Measurements from ENCODE around the gene TCEANC2.

Gene TCEANC2

DNA sequence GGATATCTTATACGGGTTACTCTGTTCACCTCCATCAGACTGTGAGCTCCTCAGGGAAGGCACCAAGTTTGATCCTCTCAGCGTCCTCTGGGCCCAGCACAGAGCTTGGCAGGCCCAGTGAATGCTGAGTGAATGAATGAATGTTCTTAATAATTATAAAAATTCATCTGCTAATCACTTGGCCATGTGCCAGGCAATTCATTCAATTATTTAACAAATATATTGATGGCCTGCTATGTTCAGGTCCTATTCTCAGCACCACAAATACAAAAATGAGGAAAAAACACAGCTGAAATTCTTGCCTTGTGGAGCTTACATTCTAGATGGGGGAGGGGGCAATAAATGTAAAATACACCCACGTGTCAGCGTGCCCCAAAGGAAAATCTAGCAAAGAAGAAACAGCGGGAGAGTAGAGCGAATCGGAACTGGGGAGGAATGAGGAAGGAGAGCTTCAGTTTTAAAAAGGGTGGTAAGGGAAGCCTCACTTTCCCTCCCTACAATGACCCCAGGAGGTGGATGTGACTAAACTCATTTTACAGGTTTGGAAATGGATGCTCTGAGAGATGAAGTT lies 83.6 kb downstream of the TCEANC2 start:
- no peak for DNase-seq

DNA sequence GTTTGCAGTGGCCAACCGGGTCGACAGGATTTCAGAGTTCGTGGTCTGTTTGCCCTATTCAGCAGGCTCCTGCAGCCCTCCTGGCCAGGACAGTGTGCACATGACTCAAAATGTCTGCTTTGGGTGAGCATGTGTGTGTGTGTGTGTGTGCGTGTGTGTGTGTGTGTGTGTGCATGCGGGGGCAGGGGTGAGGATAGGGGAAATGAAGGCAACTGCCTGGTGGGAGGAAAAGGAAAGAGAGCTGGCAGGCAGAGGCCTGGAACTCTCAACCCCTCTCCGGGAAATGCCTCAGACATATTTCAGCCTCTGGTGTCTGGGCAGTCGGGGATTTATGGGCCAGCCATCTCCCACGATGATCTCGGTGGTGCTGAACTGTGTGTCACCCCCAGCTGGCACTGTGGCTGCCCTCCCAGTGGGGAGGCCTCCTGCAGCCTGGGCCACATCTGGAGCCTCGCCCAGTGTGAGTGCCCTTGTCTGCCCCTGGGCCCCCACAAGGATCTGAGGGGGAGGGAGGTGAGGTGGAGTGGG lies 84.2 kb downstream of the TCEANC2 start:
- peak; percentile 9 to 30 (median 26) for DNase-seq

DNA sequence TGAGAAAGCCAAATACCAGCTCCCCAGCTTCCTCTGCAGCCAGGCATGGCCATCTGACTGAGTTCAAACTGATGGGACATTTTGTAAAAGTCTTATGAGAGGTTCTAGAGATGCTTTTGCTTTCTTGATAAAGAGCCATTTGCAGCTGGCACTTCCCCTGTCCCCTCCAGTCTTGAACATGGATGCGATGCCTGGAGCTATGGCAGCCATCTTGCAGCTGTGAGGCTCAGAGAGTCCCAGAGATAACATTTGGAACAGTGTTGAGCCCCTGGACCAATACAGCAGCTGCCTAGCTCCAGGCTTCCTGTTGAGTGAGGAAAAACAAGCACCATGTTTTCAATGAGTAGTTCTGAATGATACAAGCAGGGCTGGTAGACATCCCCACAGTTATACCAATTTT lies 85.6 kb downstream of the TCEANC2 start:
- DNase-seq, result no peak

DNA sequence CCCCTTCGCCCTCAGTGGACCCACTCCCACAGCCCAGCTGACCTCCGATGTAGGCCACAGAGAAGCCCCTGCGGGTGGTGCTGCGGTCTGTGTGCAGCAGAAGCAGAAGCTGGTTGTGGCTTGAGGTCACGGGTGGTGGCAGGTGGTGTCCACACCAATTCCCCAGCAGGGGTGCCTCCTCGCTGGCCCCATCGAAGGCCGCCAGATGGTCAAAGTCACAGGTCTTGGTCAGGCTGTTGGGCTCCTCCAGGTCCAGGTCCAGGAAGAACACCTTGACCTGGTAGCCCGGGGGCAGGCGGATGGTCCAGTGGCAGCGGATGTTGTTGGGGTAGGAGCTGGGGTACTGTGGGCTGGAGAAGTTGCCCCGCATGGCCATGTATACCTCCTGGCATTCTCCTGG lies 86.3 kb downstream of the TCEANC2 start:
- DNase-seq, result no peak

DNA sequence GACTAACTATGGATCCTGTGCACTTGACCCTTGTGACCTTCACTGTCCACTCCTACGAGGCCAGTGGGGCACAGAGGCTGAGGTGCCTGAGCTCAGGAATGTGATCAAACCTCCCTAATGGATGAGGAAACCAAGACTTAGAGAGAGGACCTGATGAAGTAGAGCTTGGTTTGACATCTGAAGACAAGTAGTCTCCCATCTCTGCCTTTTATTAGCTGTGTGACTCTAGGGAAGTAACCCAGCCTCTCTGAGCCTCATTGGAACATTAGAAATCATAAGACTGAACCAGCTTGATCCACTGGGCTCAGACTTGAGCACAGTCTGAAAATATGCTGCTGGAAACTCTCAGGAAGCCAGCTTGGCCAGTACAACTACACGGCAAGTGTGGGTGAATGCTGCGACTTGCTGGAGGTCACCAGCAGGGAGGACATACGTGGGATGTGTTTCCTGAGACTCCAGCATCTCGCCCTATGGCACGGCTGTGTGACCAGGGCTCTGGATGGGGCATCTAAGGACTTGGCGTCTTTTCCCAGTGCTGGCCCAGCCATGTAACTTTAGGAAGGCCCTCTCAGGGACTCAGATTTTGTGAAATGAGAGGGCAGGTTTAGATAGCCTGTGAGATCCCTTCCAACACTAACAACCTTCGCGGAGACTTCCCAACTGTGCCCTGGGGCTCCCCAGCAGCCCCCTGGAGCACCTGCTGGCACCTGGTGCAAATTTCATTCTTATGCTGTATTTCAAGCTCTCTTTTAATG lies 88.9 kb downstream of the TCEANC2 start:
- no peak for DNase-seq

DNA sequence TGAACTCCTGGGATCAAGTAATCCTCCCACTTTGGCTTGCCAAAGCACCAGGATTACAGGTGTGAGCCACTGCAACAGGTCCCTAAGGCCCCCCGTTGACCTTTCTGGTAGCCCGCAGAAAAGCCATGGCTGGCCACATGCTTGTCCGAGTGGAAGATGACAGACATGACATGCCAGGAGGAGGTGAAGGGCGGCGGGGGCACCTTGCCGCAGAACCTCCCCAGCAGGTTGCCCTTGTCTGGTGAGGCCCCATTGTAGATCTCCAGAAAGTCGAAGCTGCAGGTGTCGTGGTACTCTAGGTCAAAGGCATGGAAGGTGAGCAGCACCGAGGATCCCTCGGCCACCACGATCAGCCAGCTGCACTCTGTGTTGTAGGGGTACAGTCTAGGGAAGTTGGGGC lies 91.0 kb downstream of the TCEANC2 start:
- no peak for DNase-seq

DNA sequence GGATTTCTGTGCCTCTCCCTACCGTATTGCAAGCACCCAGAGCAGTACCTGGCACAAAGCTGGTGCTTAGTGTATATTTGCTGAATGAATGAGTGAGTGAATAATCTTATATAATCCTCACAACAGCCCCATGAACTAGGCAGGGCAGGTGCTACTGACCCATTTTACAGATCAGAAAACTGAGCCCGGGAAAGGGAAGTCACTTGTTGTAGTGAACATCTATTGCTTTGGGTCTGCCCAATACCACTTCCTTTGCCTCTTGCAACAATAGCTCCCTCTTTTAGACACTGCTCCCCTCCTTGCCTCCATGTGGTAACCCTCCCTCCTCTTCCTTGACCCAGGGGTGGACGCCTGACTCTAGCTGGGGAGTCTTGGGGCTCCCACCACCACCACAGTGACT lies 96.3 kb downstream of the TCEANC2 start:
- no peak for DNase-seq

GRCh38 chr1:54151013-54151412 lies 97.6 kb downstream of the TCEANC2 start:
- DNase-seq, result no peak

- no peak for DNase-seq
These were observed 99.3 kb downstream of the TCEANC2 start, which contains the start of gene CDCP2 for GRCh38 chr1:54152696-54153095. Gene CDCP2 (minus strand): TSS chr1:54153000. CDS start chr1:54152922, 78 bp downstream.

GRCh38 chr1:54153535-54154439 lies 100.4 kb downstream of the TCEANC2 start:
- peak; percentile 42 to 65 (median 58) for DNase-seq
